Bronchial epithelial cell (primary cell): ENCODE results near the gene CYB5R2. TPM values are rescaled to one million over a fixed set of nuclear protein-coding genes. Genes with fewer than 3 reads are reported as not detected.
A peak's percentile ranks its signal among the peaks of the same experiment; 100 is the strongest.

Source experiments
- DNase-seq: peaks from one replicate; pipeline ENCODE4 v3.0.0-alpha.2; 2010; ENCODE audit warnings: low read depth
- FAIRE-seq: peaks from 2 replicates; lab custom pipeline; 2011; peaks lifted over from hg19 to GRCh38; lab: Jason Lieb, UNC
- H3K27me3 ChIP-seq: 2 replicates; pipeline ENCODE4 v1.5.1; 2011; ENCODE audit warnings: low read length; ENCODE audit not compliant: control insufficient read depth, insufficient read depth
- H3K36me3 ChIP-seq: 2 replicates; pipeline ENCODE4 v1.5.1; 2011; ENCODE audit warnings: low read length; ENCODE audit not compliant: control insufficient read depth, insufficient read depth
- H3K4me3 ChIP-seq: 2 replicates; pipeline ENCODE4 v1.5.1; 2011; ENCODE audit warnings: mild to moderate bottlenecking, low read depth, low read length, control low read depth
- CTCF ChIP-seq: IDR thresholded peaks from 2 replicates; pipeline ENCODE4 v1.5.1; 2011; ENCODE audit warnings: mild to moderate bottlenecking, moderate library complexity, low read length, control low read depth, inconsistent platforms; ENCODE audit not compliant: insufficient read depth, severe bottlenecking
- total RNA-seq: library from RNA; depleted of rRNA; stranded (reverse); fragments of >200 nt; gene quantifications from 2 replicates; pipeline ENCODE4 v1.2.1, GENCODE V29; 2014

The CYB5R2 gene
- total RNA-seq, 1 donor from 2014 or later, result 12.1 TPM

GRCh38 chr11:7692426-7692825 lies 19.1 kb upstream of the CYB5R2 start:
- TF ChIP-seq CTCF, result no peak
- H3K36me3 ChIP-seq, result no peaks in the 10 kb centered on the region
- H3K27me3 ChIP-seq, result no peaks in the 10 kb centered on the region
- H3K4me3 ChIP-seq, result no peak overlapping the region
- DNase-seq (peak; percentile 10), FAIRE-seq (no peak)

GRCh38 chr11:7691759-7692350 lies 18.6 kb upstream of the CYB5R2 start:
- Histone ChIP-seq H3K36me3 (no peaks in the 10 kb centered on the region), H3K4me3 (no peak overlapping the region), H3K27me3 (no peaks in the 10 kb centered on the region)
- no peak for FAIRE-seq
- no peak for TF ChIP-seq CTCF
- DNase-seq, result peak; percentile 29

- peak; percentile 54 for DNase-seq
- Histone ChIP-seq H3K36me3 (no peaks in the 10 kb centered on the region), H3K4me3 (no peak overlapping the region), H3K27me3 (no peaks in the 10 kb centered on the region)
- FAIRE-seq, result no peak
- TF ChIP-seq CTCF, result no peak
Observed at GRCh38 chr11:7690648-7691047, 17.3 kb upstream of the CYB5R2 start.

GRCh38 chr11:7689239-7689638 lies 15.9 kb upstream of the CYB5R2 start:
- H3K4me3 ChIP-seq, result no peak overlapping the region

GRCh38 chr11:7688238-7688826 lies 15.0 kb upstream of the CYB5R2 start:
- peak; percentile 80 for TF ChIP-seq CTCF
- H3K27me3 ChIP-seq, result peaks cover 4% of the 10 kb centered on the region
- peak; percentile 27 for DNase-seq
- H3K36me3 ChIP-seq, result no peaks in the 10 kb centered on the region
- no peak for FAIRE-seq
- no peak overlapping the region for H3K4me3 ChIP-seq

More at GRCh38 chr11:7689239-7689638, 15.9 kb upstream of the CYB5R2 start:
- H3K36me3 ChIP-seq, result no peaks in the 10 kb centered on the region
- DNase-seq (no peak), FAIRE-seq (peak; percentile 66)
- peaks cover 4% of the 10 kb centered on the region for H3K27me3 ChIP-seq
- no peak for TF ChIP-seq CTCF
